Tongue (tissue), 2 donors: ENCODE measurements around the gene TOGARAM2. TPM values are rescaled to one million over a fixed set of nuclear protein-coding genes. Genes with fewer than 3 reads are reported as not detected.

Experiments
- DNase-seq: peaks from one replicate; pipeline ENCODE4 v3.0.0-alpha.2; 2015
- total RNA-seq: library from RNA; depleted of rRNA; stranded (reverse); fragments of >200 nt; gene quantifications from one replicate; pipeline ENCODE4 v1.2.3, GENCODE V29; 2014

TOGARAM2 gene
- total RNA-seq, 1 donor from 2014 or later: 0.82 TPM

- DNase-seq: no peak
Measured at GRCh38 chr2:29056452-29056851, 75.4 kb downstream of the TOGARAM2 start.

- no peak for DNase-seq
Measured at GRCh38 chr2:29057006-29057405, 75.9 kb downstream of the TOGARAM2 start.

- no peak for DNase-seq
Measured at GRCh38 chr2:29059624-29060023, 78.5 kb downstream of the TOGARAM2 start.

- DNase-seq: no peak
Measured at GRCh38 chr2:29060441-29060840, 79.3 kb downstream of the TOGARAM2 start.

- no peak for DNase-seq
Measured at GRCh38 chr2:29061176-29061575, 80.1 kb downstream of the TOGARAM2 start.

GRCh38 chr2:29061616-29062015 is 80.5 kb downstream of the TOGARAM2 start:
- DNase-seq: no peak

GRCh38 chr2:29062371-29062770 is 81.3 kb downstream of the TOGARAM2 start:
- no peak for DNase-seq

- DNase-seq: peak; percentile 74
Measured at GRCh38 chr2:29063056-29063455, 82.0 kb downstream of the TOGARAM2 start.

- DNase-seq: peak; percentile 87
Measured at GRCh38 chr2:29063646-29064345, 82.7 kb downstream of the TOGARAM2 start.

- DNase-seq: no peak
Measured at GRCh38 chr2:29064346-29064715, 83.2 kb downstream of the TOGARAM2 start.

- DNase-seq: no peak
Measured at GRCh38 chr2:29064746-29065067, 83.6 kb downstream of the TOGARAM2 start.

GRCh38 chr2:29065068-29065811 is 84.1 kb downstream of the TOGARAM2 start:
- no peak for DNase-seq

GRCh38 chr2:29066271-29066860 is 85.3 kb downstream of the TOGARAM2 start:
- DNase-seq: no peak

- DNase-seq: no peak
Measured at GRCh38 chr2:29066997-29067605, 86.0 kb downstream of the TOGARAM2 start.

GRCh38 chr2:29068513-29068912 is 87.4 kb downstream of the TOGARAM2 start:
- no peak for DNase-seq

GRCh38 chr2:29070526-29070925 is 89.4 kb downstream of the TOGARAM2 start:
- DNase-seq: no peak

- no peak for DNase-seq
Measured at GRCh38 chr2:29071032-29071975, 90.2 kb downstream of the TOGARAM2 start.

- DNase-seq: no peak
Measured at GRCh38 chr2:29072251-29072650, 91.2 kb downstream of the TOGARAM2 start.

- DNase-seq: no peak
Measured at GRCh38 chr2:29072971-29073725, 92.0 kb downstream of the TOGARAM2 start.

GRCh38 chr2:29073933-29074332 is 92.8 kb downstream of the TOGARAM2 start:
- no peak for DNase-seq

GRCh38 chr2:29074411-29074810 is 93.3 kb downstream of the TOGARAM2 start, which contains the start of gene PCARE:
Gene PCARE (minus strand): TSS chr2:29074523. CDS start chr2:29074261, 262 bp downstream.
- DNase-seq: peak; percentile 71
